HEK293 (cell line): ENCODE results near the gene ROR2.

Experiments used
- CTCF ChIA-PET: fragments of 350-600 bp; formaldehyde crosslinking; extraction: SDS; loops from one replicate; lab custom pipeline; 2021; ENCODE audit warnings: antibody characterized with exemption; lab: Yijun Ruan, JAX
- POLR2A ChIA-PET: fragments of 300-600 bp; formaldehyde crosslinking; extraction: SDS; loops from one replicate; lab custom pipeline; 2020; ENCODE audit warnings: antibody characterized with exemption, inconsistent platforms; lab: Yijun Ruan, JAX
- H3K27ac ChIP-seq: fragments of 200-500 bp; sonication (Bioruptor generic); 2 replicates; pipeline ENCODE4 v1.5.1; 2014; ENCODE audit warnings: low read depth, low read length, control low read depth, inconsistent platforms; ENCODE audit errors: extremely low read depth
- H3K36me3 ChIP-seq, 2 experiments: fragments of 200-500 bp in 1 of 2; sonication (Bioruptor generic) in 1 of 2; 1 replicate in 1 of 2; 2 replicates in 1 of 2; pipeline ENCODE4 v1.5.1; 2014 to 2017; ENCODE audit warnings: inconsistent platforms in 2 of 2, low read length in 2 of 2; ENCODE audit not compliant: control insufficient read depth in 2 of 2, insufficient read depth in 1 of 2
- H3K4me1 ChIP-seq: fragments of 200-500 bp; sonication (Bioruptor generic); 2 replicates; pipeline ENCODE4 v1.5.1; 2014; ENCODE audit warnings: mild to moderate bottlenecking, low read length, inconsistent platforms; ENCODE audit not compliant: control insufficient read depth, insufficient read depth
- H3K4me3 ChIP-seq: 2 replicates; pipeline ENCODE4 v1.5.1; 2011; ENCODE audit warnings: low read depth, mild to moderate bottlenecking, control low read depth, low read length, moderate library complexity
- H3K9me3 ChIP-seq: fragments of 200-500 bp; sonication (Bioruptor generic); 2 replicates; pipeline ENCODE4 v1.5.1; 2014; ENCODE audit warnings: low read depth, low read length, inconsistent platforms; ENCODE audit not compliant: control insufficient read depth, insufficient read depth
- FEZF1 ChIP-seq: fragments of 450-650 bp; formaldehyde crosslinking; IDR thresholded peaks from 2 replicates; pipeline ENCODE4 v1.5.1; 2016; ENCODE audit warnings: missing biosample characterization, missing genetic modification characterization
- GLI2 ChIP-seq: fragments of 450-650 bp; formaldehyde crosslinking; IDR thresholded peaks from 2 replicates; pipeline ENCODE4; 2017; ENCODE audit warnings: missing biosample characterization, missing genetic modification characterization, low read depth, borderline replicate concordance
- GLIS2 ChIP-seq: fragments of 450-650 bp; formaldehyde crosslinking; IDR thresholded peaks from 2 replicates; pipeline ENCODE4 v1.5.1; 2016; ENCODE audit warnings: missing biosample characterization, missing genetic modification characterization
- HOXD13 ChIP-seq: sonication (generic); formaldehyde crosslinking; IDR thresholded peaks from 2 replicates; pipeline ENCODE4 v1.8.0; 2022; ENCODE audit warnings: missing genetic modification reagents, borderline replicate concordance
- MYNN ChIP-seq: fragments of 450-650 bp; formaldehyde crosslinking; IDR thresholded peaks from 2 replicates; pipeline ENCODE4 v1.5.1; 2016; ENCODE audit warnings: missing biosample characterization, missing genetic modification characterization, borderline replicate concordance
- WT1 ChIP-seq: fragments of 450-650 bp; formaldehyde crosslinking; IDR thresholded peaks from 2 replicates; pipeline ENCODE4 v1.5.1; 2016; ENCODE audit warnings: missing biosample characterization, missing genetic modification characterization
- ZBTB7A ChIP-seq: fragments of 450-650 bp; formaldehyde crosslinking; IDR thresholded peaks from 2 replicates; pipeline ENCODE4 v1.5.1; 2016; ENCODE audit warnings: low read depth, missing biosample characterization, missing genetic modification characterization
- ZFP69B ChIP-seq: fragments of 450-650 bp; formaldehyde crosslinking; IDR thresholded peaks from 2 replicates; pipeline ENCODE4 v1.5.1; 2016; ENCODE audit warnings: missing biosample characterization, missing genetic modification characterization
- ZIC2 ChIP-seq: fragments of 450-650 bp; formaldehyde crosslinking; IDR thresholded peaks from 2 replicates; pipeline ENCODE4 v1.5.1; 2016; ENCODE audit warnings: missing biosample characterization, missing genetic modification characterization
- ZNF112 ChIP-seq: fragments of 450-650 bp; formaldehyde crosslinking; IDR thresholded peaks from 2 replicates; pipeline ENCODE4 v1.5.0; 2017; ENCODE audit warnings: missing biosample characterization, missing genetic modification characterization
- ZNF19 ChIP-seq: fragments of 450-650 bp; formaldehyde crosslinking; IDR thresholded peaks from 2 replicates; pipeline ENCODE4; 2016; ENCODE audit warnings: missing biosample characterization, missing genetic modification characterization, low read depth
- ZNF2 ChIP-seq: fragments of 450-650 bp; formaldehyde crosslinking; IDR thresholded peaks from 2 replicates; pipeline ENCODE4 v1.5.1; 2016; ENCODE audit warnings: missing biosample characterization, missing genetic modification characterization
- ZNF211 ChIP-seq: fragments of 450-650 bp; formaldehyde crosslinking; IDR thresholded peaks from 2 replicates; pipeline ENCODE4 v1.5.1; 2016; ENCODE audit warnings: low read depth, missing biosample characterization, missing genetic modification characterization
- ZNF404 ChIP-seq: fragments of 450-650 bp; formaldehyde crosslinking; IDR thresholded peaks from 2 replicates; pipeline ENCODE4 v1.5.1; 2017; ENCODE audit warnings: missing biosample characterization, missing genetic modification characterization
- ZNF600 ChIP-seq: fragments of 450-650 bp; formaldehyde crosslinking; IDR thresholded peaks from 2 replicates; pipeline ENCODE4 v1.5.1; 2016; ENCODE audit warnings: missing biosample characterization, missing genetic modification characterization
- ZNF610 ChIP-seq: fragments of 450-650 bp; formaldehyde crosslinking; IDR thresholded peaks from 2 replicates; pipeline ENCODE4 v1.5.1; 2016; ENCODE audit warnings: missing biosample characterization, missing genetic modification characterization, borderline replicate concordance
- ZSCAN23 ChIP-seq: fragments of 450-650 bp; formaldehyde crosslinking; IDR thresholded peaks from 2 replicates; pipeline ENCODE4 v1.5.1; 2016; ENCODE audit warnings: missing biosample characterization, missing genetic modification characterization
- TF ChIP-seq, protein P1 (sequence below): fragments of 450-650 bp; formaldehyde crosslinking; IDR thresholded peaks from 2 replicates; pipeline ENCODE4 v1.5.1; 2016; ENCODE audit warnings: missing biosample characterization, missing genetic modification characterization
- TF ChIP-seq, protein P2 (sequence below): fragments of 450-650 bp; formaldehyde crosslinking; IDR thresholded peaks from 2 replicates; pipeline ENCODE4 v1.5.1; 2016; ENCODE audit warnings: missing biosample characterization, missing genetic modification characterization, borderline replicate concordance
- TF ChIP-seq, protein P3 (sequence below): IDR thresholded peaks from 2 replicates; pipeline ENCODE4 v1.6.1; 2011; ENCODE audit warnings: mild to moderate bottlenecking, low read depth, low read length, borderline replicate concordance
- TF ChIP-seq, protein P4 (sequence below): fragments of 450-650 bp; IDR thresholded peaks from 2 replicates; pipeline ENCODE4 v1.5.1; 2018; ENCODE audit warnings: missing biosample characterization, missing genetic modification characterization
- TF ChIP-seq, protein P5 (sequence below): fragments of 450-650 bp; formaldehyde crosslinking; IDR thresholded peaks from 2 replicates; pipeline ENCODE4 v1.5.1; 2017; ENCODE audit warnings: missing biosample characterization, missing genetic modification characterization

The ROR2 gene

DNA sequence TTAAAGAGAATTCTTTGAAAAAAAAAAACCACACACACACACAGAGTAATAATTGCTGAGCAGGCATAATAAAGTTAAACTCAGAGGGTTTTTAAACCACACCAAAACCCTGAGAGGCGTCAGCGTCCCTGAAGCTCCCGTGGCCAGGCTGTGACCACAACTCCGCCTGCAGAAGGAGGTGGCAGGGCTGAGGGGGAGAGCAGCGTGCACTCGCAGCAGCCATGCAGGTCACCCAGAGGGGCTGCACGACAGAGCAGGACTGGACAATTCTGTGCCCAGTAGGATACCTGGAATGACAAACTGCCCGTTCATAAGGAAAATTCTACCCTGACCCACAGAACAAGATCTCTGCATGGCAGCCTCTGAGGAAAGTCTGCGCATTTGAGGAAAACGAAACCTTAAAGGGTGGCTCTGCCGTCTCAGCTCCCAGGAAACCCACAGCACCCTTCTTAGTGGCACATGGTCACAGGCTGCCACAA, 44.0 kb downstream of the ROR2 start:
- no peak overlapping the region; the same call in 1 of the 2 replicates for H3K27ac ChIP-seq
- H3K4me1 ChIP-seq, result peaks cover 20% of the 10 kb centered on the region
- no peaks in the 10 kb centered on the region for H3K9me3 ChIP-seq
- TF ChIP-seq ZNF112 (no peak), ZIC2 (tag by site-specific recombination) (peak; percentile 18; the same call in 1 of the 2 replicates)
- TF ChIP-seq, protein P1, sequence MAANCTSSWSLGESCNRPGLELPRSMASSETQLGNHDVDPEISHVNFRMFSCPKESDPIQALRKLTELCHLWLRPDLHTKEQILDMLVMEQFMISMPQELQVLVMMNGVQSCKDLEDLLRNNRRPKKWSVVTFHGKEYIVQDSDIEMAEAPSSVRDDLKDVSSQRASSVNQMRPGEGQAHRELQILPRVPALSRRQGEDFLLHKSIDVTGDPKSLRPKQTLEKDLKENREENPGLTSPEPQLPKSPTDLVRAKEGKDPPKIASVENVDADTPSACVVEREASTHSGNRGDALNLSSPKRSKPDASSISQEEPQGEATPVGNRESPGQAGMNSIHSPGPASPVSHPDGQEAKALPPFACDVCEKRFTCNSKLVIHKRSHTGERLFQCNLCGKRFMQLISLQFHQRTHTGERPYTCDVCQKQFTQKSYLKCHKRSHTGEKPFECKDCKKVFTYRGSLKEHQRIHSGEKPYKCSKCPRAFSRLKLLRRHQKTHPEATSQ (tag by site-specific recombination), result no peak
- TF ChIP-seq, all 188 proteins: peak for 1
- ChIA-PET CTCF (interaction anchor here (0.6 kb wide), 1 partner anchor 757 kb away, joined by 3 read pairs; no protein-coding TSS in a partner anchor), POLR2A (no interaction called here)
- Histone ChIP-seq H3K36me3 (no peaks in the 10 kb centered on the region), H3K4me3 (no peak overlapping the region)

DNA sequence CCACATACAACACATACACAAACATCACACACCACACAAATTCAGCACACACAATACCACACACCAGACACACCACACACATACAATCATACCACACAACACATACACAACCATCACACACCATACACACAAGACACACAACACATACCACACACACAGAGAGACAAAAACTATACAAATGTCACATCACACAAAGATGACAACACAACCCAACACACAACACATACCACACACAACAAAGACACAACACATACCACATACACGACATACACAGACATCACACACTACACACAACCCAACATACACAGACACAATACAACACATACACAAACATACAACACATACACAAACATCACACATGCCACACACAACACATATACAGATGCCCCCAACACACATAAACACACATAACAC, 44.8 kb downstream of the ROR2 start:
- H3K36me3 ChIP-seq, result no peaks in the 10 kb centered on the region
- no peak overlapping the region for H3K4me3 ChIP-seq
- POLR2A ChIA-PET, result no interaction called here
- H3K27ac ChIP-seq, result no peak overlapping the region
- TF ChIP-seq, protein P2, sequence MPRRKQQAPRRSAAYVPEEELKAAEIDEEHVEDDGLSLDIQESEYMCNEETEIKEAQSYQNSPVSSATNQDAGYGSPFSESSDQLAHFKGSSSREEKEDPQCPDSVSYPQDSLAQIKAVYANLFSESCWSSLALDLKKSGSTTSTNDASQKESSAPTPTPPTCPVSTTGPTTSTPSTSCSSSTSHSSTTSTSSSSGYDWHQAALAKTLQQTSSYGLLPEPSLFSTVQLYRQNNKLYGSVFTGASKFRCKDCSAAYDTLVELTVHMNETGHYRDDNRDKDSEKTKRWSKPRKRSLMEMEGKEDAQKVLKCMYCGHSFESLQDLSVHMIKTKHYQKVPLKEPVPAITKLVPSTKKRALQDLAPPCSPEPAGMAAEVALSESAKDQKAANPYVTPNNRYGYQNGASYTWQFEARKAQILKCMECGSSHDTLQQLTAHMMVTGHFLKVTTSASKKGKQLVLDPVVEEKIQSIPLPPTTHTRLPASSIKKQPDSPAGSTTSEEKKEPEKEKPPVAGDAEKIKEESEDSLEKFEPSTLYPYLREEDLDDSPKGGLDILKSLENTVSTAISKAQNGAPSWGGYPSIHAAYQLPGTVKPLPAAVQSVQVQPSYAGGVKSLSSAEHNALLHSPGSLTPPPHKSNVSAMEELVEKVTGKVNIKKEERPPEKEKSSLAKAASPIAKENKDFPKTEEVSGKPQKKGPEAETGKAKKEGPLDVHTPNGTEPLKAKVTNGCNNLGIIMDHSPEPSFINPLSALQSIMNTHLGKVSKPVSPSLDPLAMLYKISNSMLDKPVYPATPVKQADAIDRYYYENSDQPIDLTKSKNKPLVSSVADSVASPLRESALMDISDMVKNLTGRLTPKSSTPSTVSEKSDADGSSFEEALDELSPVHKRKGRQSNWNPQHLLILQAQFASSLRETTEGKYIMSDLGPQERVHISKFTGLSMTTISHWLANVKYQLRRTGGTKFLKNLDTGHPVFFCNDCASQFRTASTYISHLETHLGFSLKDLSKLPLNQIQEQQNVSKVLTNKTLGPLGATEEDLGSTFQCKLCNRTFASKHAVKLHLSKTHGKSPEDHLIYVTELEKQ, result no peak
- TF ChIP-seq ZNF610 (tag by site-specific recombination), result no peak
- TF ChIP-seq, protein P3, sequence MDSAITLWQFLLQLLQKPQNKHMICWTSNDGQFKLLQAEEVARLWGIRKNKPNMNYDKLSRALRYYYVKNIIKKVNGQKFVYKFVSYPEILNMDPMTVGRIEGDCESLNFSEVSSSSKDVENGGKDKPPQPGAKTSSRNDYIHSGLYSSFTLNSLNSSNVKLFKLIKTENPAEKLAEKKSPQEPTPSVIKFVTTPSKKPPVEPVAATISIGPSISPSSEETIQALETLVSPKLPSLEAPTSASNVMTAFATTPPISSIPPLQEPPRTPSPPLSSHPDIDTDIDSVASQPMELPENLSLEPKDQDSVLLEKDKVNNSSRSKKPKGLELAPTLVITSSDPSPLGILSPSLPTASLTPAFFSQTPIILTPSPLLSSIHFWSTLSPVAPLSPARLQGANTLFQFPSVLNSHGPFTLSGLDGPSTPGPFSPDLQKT, result no peak
- 0 out of 2 replicates have a peak, but pooled peaks have one; percentile 0 for TF ChIP-seq MYNN (tag by site-specific recombination)
- TF ChIP-seq ZSCAN23, result 0 out of 2 replicates have a peak, but pooled peaks have one; percentile 26
- TF ChIP-seq WT1 (tag by site-specific recombination), result 0 out of 2 replicates have a peak, but pooled peaks have one; percentile 0
- 0 out of 2 replicates have a peak, but pooled peaks have one; percentile 8 for TF ChIP-seq ZFP69B (tag by site-specific recombination)
- CTCF ChIA-PET, result no interaction called here
- H3K4me1 ChIP-seq, result peaks cover 20% of the 10 kb centered on the region
- no peaks in the 10 kb centered on the region for H3K9me3 ChIP-seq

DNA sequence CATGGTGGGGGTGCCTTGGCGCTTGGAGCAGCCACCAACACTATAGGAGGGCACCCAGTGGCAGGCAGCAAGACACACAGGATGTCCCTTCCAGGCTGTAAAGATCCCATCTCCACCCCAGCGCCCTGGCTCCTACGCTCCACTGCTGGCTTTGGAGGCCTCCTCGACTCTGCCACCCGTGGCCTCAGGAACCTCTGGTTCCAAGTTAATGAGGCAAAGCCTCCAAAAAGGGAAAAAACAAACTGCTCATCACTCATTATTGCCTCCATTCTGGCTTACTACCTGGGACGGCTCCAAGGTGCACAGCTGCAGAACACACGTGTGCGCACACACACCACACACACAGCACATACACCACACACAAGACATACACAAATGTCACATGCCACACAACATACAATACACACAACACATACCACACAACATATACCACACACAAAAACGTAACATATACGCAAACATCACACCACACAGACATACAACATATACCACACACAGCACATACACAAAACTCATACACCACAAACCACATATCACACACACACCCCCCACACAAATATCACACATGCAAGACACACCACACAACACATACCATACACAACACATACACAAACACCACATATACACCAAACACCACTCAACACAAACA, 45.3 kb downstream of the ROR2 start:
- TF ChIP-seq ZNF404 (tag by site-specific recombination) (no peak), FEZF1 (no peak), MYNN (tag by site-specific recombination) (0 out of 2 replicates have a peak, but pooled peaks have one; percentile 8), ZBTB7A (tag by site-specific recombination) (0 out of 2 replicates have a peak, but pooled peaks have one; percentile 8), GLI2 (tag by site-specific recombination) (no peak), ZNF211 (tag by site-specific recombination) (peak; percentile 91), ZNF19 (tag by site-specific recombination) (no peak), HOXD13 (no peak), ZNF600 (tag by site-specific recombination) (peak; percentile 67), GLIS2 (tag by site-specific recombination) (0 out of 2 replicates have a peak, but pooled peaks have one; percentile 32), ZNF2 (tag by site-specific recombination) (peak; percentile 69; the same call in 1 of the 2 replicates)
- TF ChIP-seq, protein P4, sequence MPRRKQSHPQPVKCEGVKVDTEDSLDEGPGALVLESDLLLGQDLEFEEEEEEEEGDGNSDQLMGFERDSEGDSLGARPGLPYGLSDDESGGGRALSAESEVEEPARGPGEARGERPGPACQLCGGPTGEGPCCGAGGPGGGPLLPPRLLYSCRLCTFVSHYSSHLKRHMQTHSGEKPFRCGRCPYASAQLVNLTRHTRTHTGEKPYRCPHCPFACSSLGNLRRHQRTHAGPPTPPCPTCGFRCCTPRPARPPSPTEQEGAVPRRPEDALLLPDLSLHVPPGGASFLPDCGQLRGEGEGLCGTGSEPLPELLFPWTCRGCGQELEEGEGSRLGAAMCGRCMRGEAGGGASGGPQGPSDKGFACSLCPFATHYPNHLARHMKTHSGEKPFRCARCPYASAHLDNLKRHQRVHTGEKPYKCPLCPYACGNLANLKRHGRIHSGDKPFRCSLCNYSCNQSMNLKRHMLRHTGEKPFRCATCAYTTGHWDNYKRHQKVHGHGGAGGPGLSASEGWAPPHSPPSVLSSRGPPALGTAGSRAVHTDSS (tag by site-specific recombination), result no peak
- TF ChIP-seq, protein P5, sequence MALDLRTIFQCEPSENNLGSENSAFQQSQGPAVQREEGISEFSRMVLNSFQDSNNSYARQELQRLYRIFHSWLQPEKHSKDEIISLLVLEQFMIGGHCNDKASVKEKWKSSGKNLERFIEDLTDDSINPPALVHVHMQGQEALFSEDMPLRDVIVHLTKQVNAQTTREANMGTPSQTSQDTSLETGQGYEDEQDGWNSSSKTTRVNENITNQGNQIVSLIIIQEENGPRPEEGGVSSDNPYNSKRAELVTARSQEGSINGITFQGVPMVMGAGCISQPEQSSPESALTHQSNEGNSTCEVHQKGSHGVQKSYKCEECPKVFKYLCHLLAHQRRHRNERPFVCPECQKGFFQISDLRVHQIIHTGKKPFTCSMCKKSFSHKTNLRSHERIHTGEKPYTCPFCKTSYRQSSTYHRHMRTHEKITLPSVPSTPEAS (tag by site-specific recombination), result peak; percentile 9; the same call in 1 of the 2 replicates
- TF ChIP-seq, all 188 proteins: peak for 7
- H3K4me1 ChIP-seq, result peaks cover 20% of the 10 kb centered on the region
- CTCF ChIA-PET, result no interaction called here
- no peaks in the 10 kb centered on the region for H3K36me3 ChIP-seq
- no peaks in the 10 kb centered on the region for H3K9me3 ChIP-seq
- POLR2A ChIA-PET, result no interaction called here
- no peak overlapping the region for H3K27ac ChIP-seq
- no peak overlapping the region for H3K4me3 ChIP-seq
